BLaER1 treated with 17β-estradiol and CSF1 and Interleukin-3, amounts not matched to agents 10 nM and 100 nM (cell line): ENCODE data around the gene TUBB.

Experiments used
- H3K27ac ChIP-seq, 11 experiments: shearing (Covaris generic); formaldehyde crosslinking; 2 replicates each; pipeline ENCODE4 v1.8.1; 2022
- H3K27me3 ChIP-seq, 11 experiments: shearing (Covaris generic); formaldehyde crosslinking; 2 replicates each; pipeline ENCODE4 v1.8.1; 2022
- H3K36me3 ChIP-seq, 11 experiments: shearing (Covaris generic); formaldehyde crosslinking; 2 replicates each; pipeline ENCODE4 v1.8.1; 2022
- H3K4me1 ChIP-seq, 10 experiments: shearing (Covaris generic); formaldehyde crosslinking; 2 replicates each; pipeline ENCODE4 v1.8.1; 2022
- H3K4me2 ChIP-seq, 11 experiments: shearing (Covaris generic); formaldehyde crosslinking; 2 replicates each; pipeline ENCODE4 v1.8.1; 2022
- H3K4me3 ChIP-seq, 10 experiments: shearing (Covaris generic); formaldehyde crosslinking; 2 replicates each; pipeline ENCODE4 v1.8.1; 2022
- H3K9ac ChIP-seq, 11 experiments: shearing (Covaris generic); formaldehyde crosslinking; 2 replicates each; pipeline ENCODE4 v1.8.1; 2022
- H3K9me3 ChIP-seq, 11 experiments: shearing (Covaris generic); formaldehyde crosslinking; replicated peaks in 1 of 11; 2 replicates each; pipeline ENCODE4 v1.8.1; 2022
- H4K20me1 ChIP-seq, 11 experiments: shearing (Covaris generic); formaldehyde crosslinking; 2 replicates each; pipeline ENCODE4 v1.8.1; 2022
- Cebpa-rat ChIP-seq, 11 experiments: shearing (Covaris generic); IDR thresholded peaks; 2 replicates each; pipeline ENCODE4 v1.8.1; 2022

TUBB gene

DNA sequence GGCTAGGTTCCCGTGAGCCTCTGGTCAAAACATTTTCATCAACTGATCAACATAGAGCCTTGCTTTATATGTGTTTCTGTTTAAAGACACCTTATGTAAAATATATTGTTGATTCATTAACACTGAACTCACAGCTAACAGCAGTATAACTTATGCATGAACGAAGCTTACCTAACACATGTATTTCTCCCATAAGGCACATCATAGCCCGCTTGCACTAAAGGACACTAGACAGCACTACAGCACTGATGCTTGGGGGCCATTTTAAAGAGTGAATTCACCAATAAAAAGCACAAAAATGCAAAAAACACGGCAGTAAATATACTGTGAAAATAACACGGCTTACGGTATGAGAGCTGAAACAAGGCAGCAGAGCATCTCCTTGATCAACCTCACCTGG, 18.4 kb downstream of the TUBB start:
- H3K27ac ChIP-seq = no peak overlapping the region
- peaks cover 75 to 90% (median 84%) of the 10 kb centered on the region in 11 experiments for H3K36me3 ChIP-seq
- H3K9me3 ChIP-seq = peaks cover 0 to 2% (median 0%) of the 10 kb centered on the region in 11 experiments; a peak in 5 of 22 replicates

DNA sequence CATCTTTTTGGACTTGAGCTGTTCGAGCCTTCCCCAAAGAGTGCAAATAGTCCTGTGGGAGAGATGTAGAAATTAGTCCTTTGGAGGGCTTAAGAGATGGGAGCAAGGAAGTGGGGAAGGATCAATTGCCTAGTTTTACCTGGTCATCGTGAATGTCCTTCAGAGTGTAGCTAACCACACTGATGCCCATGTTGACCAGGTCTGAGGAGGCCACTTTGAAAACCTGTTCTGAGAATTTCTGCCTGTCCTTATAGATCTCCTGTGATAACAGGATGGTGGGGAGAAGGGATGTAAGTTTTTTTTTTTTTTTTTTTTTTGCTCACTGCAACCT, 20.4 kb downstream of the TUBB start:
- Histone ChIP-seq H3K4me2 (peak overlapping the region; percentile 90 to 99 (median 95); a peak in 21 of 22 replicates), H3K9ac (peak overlapping the region; percentile 44 to 100 (median 99); a peak in 16 of 22 replicates), H3K9me3 (peaks cover 0 to 7% (median 0%) of the 10 kb centered on the region in 11 experiments; a peak in 5 of 22 replicates), H4K20me1 (peaks cover 31 to 76% (median 60%) of the 10 kb centered on the region in 11 experiments; a peak in 21 of 22 replicates), H3K27me3 (no peaks in the 10 kb centered on the region), H3K36me3 (peaks cover 57 to 76% (median 68%) of the 10 kb centered on the region in 11 experiments), H3K4me3 (peak overlapping the region in 4 of 10 experiments; percentile 15 to 99 (median 55); a peak in 6 of 20 replicates), H3K27ac (peak overlapping the region in 10 of 11 experiments; percentile 10 to 99 (median 98); a peak in 13 of 22 replicates), H3K4me1 (peaks cover 62 to 76% (median 74%) of the 10 kb centered on the region in 10 experiments)
- TF ChIP-seq Cebpa-rat (IDR thresholded peaks at IDR 0.05) = no peak

More for the DNA sequence above, 18.4 kb downstream of the TUBB start:
- H4K20me1 ChIP-seq = peaks cover 24 to 83% (median 58%) of the 10 kb centered on the region in 11 experiments; a peak in 21 of 22 replicates
- peak overlapping the region in 2 of 10 experiments; percentile 9 to 47; a peak in 2 of 20 replicates for H3K4me3 ChIP-seq
- H3K4me2 ChIP-seq = peak overlapping the region in 9 of 11 experiments; percentile 37 to 99 (median 94); a peak in 17 of 22 replicates
- H3K4me1 ChIP-seq = peaks cover 52 to 84% (median 67%) of the 10 kb centered on the region in 10 experiments
- no peak for TF ChIP-seq Cebpa-rat (IDR thresholded peaks at IDR 0.05)
- H3K9ac ChIP-seq = peak overlapping the region in 4 of 11 experiments; percentile 1 to 99 (median 6); a peak in 2 of 22 replicates
- H3K27me3 ChIP-seq = no peaks in the 10 kb centered on the region

DNA sequence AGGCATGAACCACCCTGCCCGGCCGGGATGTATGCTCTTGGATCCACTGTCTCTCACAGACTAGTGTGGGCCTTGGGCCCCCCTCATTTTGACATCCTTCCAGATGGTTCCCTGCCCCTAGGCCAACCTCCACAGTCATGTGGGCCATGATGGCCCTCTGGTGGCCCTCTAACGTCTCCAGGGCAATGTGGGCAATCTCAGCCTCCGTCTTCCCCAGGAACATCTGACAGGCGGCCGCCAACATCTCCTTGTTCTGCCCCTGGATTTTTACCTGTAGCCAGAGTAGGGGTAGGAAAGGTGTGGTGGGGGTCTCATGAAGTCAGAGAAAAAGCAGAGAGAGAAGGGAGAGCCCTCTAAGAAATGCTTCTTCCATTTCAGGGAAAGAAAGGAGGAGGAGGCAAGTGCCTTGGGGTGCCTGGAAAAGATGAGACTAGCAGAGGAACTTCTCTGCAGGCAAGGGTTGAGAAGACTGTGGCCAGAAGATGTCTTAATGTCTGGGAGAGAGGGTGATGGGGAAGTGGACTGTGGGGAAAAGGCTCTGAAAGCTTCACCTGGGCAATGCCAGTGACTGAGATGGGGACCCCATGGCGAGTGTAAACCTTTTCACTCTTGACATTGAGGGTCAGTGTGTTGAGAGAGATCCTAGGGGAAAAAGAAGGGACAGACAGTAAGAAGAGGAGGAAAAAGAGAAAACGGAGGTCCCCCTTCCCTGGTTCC, 21.1 kb downstream of the TUBB start:
- Histone ChIP-seq H3K9ac (peak overlapping the region; percentile 92 to 100 (median 99)), H3K36me3 (peaks cover 50 to 69% (median 61%) of the 10 kb centered on the region in 11 experiments)

DNA sequence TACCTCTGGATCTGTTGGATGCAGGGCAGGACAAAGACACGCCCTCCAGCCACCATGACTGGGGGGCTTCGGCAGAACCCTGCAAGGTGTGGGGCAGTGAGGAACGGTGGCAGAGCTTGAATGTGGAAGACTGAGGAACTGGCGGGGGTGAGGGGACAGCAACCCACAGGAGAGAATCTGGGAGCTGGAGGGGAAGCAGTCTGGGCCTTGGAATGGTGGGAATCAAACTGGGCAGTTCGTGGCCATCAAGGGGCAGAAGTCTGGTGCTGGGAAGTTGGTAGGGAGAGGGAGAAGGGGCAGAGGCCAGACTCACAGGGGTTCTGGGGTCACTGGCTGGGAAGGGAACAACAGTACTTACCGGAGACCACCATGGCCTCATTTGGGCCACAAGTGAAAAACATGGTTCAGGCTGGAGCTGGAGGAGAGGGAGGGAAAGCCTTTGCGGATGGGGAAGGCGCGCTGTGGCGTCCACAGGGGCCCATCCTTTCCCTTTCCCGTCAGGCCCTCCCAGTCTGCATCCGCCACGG, 21.7 kb downstream of the TUBB start:
- peak overlapping the region; percentile 79 to 99 (median 94) for H3K4me3 ChIP-seq

More for the DNA sequence above, 21.1 kb downstream of the TUBB start:
- no peak for TF ChIP-seq Cebpa-rat (IDR thresholded peaks at IDR 0.05)
- peak overlapping the region; percentile 89 to 99 (median 98); a peak in 21 of 22 replicates for H3K27ac ChIP-seq
- peak overlapping the region; percentile 79 to 99 (median 94) for H3K4me3 ChIP-seq
- no peaks in the 10 kb centered on the region for H3K27me3 ChIP-seq
- H3K4me1 ChIP-seq = peaks cover 59 to 75% (median 70%) of the 10 kb centered on the region in 10 experiments
- H3K4me2 ChIP-seq = peak overlapping the region; percentile 90 to 99 (median 95)
- peaks cover 31 to 69% (median 53%) of the 10 kb centered on the region in 11 experiments; a peak in 21 of 22 replicates for H4K20me1 ChIP-seq
- H3K9me3 ChIP-seq = peaks cover 0 to 7% (median 0%) of the 10 kb centered on the region in 11 experiments; a peak in 5 of 22 replicates

DNA sequence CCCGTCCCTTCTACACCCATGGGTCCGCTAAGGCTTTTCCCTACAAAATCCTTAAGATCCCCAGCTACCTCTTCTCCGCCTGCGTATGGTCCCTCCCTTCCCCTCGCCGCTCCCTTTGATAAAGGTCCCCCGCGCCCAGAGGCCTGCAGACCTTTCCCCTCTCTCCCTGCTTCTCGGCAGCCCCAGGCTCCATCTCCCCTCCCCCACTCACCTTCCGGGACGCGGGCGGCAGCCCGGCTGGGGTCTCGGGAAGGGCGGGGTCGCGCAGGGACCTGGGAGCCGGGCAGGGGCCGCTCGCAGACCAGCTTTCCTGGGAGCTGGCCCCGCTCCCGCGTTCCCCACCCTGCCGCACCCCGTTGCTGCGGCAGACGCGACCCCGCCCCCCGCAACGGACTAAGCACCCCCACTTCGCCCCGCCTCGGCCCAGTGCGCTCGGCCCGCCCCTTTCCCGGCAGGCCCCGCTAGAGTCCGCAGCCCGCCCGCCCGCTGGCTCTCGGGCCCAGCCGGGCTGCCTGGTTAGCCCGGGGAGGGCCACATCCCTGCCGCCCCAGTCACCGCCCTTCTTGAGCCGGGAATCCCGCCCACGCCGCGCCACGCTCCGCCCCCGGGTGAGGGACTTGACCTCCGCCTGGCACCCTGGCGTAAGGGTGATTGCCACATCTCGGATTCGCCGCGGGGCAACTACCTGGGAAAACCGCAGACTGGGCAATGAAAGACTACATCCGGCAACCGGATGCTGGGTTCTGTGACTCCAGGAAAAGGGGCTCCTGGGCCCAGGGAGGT, 22.4 kb downstream of the TUBB start, which contains the start of gene FLOT1:
Gene FLOT1, minus strand, starts transcription at position 372 of the 783 bp plus-strand sequence. CDS start 498 bp downstream, outside the sequence.
- no peaks in the 10 kb centered on the region for H3K27me3 ChIP-seq
- peaks cover 37 to 56% (median 51%) of the 10 kb centered on the region in 11 experiments for H3K36me3 ChIP-seq
- peak within 1 kb of the TSS; percentile 89 to 99 (median 98) for H3K27ac ChIP-seq
- H3K9ac ChIP-seq = peak within 1 kb of the TSS; percentile 92 to 100 (median 99)
- H3K4me3 ChIP-seq = peak within 1 kb of the TSS; percentile 79 to 99 (median 94)
- H4K20me1 ChIP-seq = peaks cover 20 to 57% (median 42%) of the 10 kb centered on the region in 11 experiments; a peak in 20 of 22 replicates
- H3K9me3 ChIP-seq = peaks cover 0 to 7% (median 0%) of the 10 kb centered on the region in 11 experiments; a peak in 5 of 22 replicates
- peak within 1 kb of the TSS; percentile 90 to 99 (median 95) for H3K4me2 ChIP-seq
- TF ChIP-seq Cebpa-rat (IDR thresholded peaks at IDR 0.05) = peak; percentile 70 to 98 (median 94); a peak in 21 of 22 replicates
- peaks cover 47 to 73% (median 63%) of the 10 kb centered on the region in 10 experiments for H3K4me1 ChIP-seq

More for the DNA sequence above, 21.7 kb downstream of the TUBB start:
- Histone ChIP-seq H3K27ac (peak overlapping the region; percentile 89 to 99 (median 98)), H3K9me3 (peaks cover 0 to 7% (median 0%) of the 10 kb centered on the region in 11 experiments; a peak in 5 of 22 replicates), H3K4me1 (peaks cover 53 to 73% (median 65%) of the 10 kb centered on the region in 10 experiments), H3K27me3 (no peaks in the 10 kb centered on the region), H3K4me2 (peak overlapping the region; percentile 90 to 99 (median 95)), H3K36me3 (peaks cover 43 to 63% (median 57%) of the 10 kb centered on the region in 11 experiments), H4K20me1 (peaks cover 27 to 64% (median 48%) of the 10 kb centered on the region in 11 experiments; a peak in 21 of 22 replicates), H3K9ac (peak overlapping the region; percentile 92 to 100 (median 99))
- no peak for TF ChIP-seq Cebpa-rat (IDR thresholded peaks at IDR 0.05)

DNA sequence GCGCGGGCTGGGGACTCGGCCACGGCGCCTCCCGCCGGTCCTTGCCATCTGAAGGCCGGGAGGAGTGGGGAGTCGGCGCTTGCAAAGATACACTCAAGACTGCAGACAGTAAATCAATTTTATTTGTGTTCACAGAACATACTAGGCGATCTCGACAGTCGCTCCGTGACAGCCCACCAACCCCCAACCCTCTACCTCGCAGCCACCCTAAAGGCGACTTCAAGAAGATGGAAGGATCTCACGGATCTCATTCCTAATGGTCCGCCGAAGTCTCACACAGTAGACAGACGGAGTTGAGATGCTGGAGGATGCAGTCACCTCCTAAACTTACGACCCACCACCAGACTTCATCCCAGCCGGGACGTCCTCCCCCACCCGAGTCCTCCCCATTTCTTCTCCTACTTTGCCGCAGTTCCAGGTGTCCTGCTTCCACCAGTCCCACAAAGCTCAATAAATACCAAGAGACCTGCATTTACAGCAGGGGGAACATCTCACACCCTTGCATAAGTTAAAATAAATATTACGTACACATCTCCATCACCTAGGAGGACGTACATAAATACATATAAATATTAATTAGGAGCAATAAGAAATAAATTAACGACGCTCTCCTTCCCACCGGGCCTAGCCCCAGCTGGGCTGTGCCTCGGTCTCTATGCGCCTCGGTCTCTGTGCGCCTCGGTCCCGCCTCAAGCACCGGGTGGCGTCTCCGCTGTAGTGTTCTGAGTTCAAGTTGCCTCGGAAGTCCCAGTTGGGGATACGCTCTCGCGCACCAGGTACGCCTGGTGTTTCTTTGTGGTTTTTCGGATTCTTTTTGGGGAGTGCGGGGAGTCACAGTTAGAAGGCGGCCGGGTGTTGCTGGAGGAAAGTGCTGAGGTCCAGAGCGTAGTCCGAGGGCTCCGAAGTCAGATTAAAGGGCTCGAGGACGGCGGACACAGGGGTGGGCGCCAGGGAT, 23.2 kb downstream of the TUBB start:
- no peak; a peak in 2 of 22 replicates for TF ChIP-seq Cebpa-rat (IDR thresholded peaks at IDR 0.05)
- Histone ChIP-seq H3K4me3 (peak overlapping the region; percentile 79 to 99 (median 94)), H3K36me3 (peaks cover 28 to 48% (median 42%) of the 10 kb centered on the region in 11 experiments), H3K4me2 (peak overlapping the region; percentile 54 to 97 (median 80); a peak in 21 of 22 replicates), H3K9me3 (peaks cover 0 to 7% (median 0%) of the 10 kb centered on the region in 11 experiments; a peak in 5 of 22 replicates), H3K9ac (peak overlapping the region; percentile 92 to 100 (median 99)), H3K27ac (peak overlapping the region; percentile 89 to 99 (median 98)), H3K27me3 (no peaks in the 10 kb centered on the region), H4K20me1 (peaks cover 11 to 49% (median 33%) of the 10 kb centered on the region in 11 experiments; a peak in 20 of 22 replicates), H3K4me1 (peaks cover 38 to 73% (median 63%) of the 10 kb centered on the region in 10 experiments)
